DMS153 (cell line): Measurements from ENCODE around the gene CCDC86.
A peak's percentile ranks its signal among the peaks of the same experiment; 100 is the strongest.

Source experiments
- DNase-seq: peaks from one replicate; lab custom pipeline; 2025; lab: John Stamatoyannopoulos, UW

The CCDC86 gene

DNA sequence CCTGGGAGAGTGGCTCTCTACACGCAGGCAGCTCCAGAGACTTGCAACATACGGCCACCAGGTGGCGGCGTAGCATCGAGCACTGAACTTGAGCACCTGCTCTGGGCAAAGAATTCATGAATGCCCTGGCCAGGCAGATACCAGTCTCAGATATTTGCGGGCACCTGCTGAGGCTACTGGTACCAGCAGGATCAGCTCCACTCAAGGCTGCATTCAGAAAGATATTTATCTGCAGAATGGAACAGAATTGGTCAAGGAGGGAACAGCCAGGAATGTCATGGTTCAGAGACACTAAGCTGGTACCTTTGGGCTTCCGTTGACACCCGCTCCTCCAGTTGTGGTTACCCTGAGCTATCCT, 10.8 kb upstream of the CCDC86 start:
- DNase-seq: peak; percentile 78

DNA sequence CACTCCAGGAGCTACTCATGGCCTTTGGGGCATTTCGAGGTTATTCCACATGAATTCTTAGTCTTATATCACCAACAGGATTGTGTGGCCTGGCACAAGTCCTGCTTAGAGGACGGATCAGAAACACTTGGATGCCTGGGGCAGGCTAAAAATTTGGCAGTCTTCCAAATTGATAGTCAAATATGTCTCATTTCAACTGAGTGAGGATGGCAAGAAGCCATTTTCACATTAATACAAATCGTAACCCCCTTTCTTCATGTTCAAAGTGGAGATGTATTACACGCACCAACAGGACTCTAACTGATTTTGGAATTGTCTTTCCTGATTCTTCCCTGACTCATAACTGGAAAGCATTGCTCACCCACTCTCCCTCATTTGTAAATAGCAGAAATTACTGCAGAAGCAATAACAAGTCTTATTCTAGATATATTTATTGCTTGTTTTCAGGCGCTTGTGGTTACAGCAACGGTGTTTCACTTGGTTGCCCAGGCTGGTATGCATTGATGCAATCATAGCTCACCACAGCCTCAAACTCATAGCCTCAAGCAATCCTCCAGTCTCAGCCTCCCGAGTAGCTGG, 10.3 kb upstream of the CCDC86 start:
- no peak for DNase-seq

DNA sequence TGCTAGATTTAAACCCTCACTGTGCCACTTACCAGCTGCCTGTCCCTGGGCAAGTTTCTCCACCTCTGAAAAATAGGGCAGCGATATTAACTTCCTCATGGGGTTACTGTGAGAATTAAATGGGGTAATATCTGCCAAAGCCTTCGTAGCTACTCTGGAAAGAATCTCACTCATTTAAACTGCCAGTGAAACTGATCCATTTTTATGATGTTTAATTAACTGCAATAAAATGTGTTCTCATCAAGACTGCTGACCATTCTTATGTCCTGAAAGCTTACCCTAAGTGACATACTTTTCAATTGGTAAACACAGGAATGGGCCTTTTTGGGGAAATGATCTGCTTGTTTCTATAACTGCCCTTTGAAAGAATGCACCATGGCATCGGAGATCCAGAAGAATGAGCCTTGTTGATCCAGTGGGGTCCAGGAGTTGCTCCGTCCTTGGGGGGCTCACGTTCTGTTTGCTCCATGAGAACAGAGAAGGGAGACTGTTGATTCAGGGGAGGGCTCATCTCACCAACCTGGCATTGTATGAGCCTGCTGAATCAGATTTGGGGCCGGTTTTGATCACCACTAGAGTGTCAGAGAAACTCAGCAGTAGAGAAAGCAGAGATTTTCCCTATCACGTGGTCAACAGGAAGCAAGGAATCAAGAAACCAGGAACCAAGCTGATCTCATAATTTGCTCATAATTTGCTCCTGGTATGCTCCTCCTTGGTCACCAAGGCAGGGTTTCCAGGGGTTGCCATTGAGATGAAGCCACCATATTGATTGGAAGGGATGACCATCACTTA, 7.0 kb upstream of the CCDC86 start:
- DNase-seq: no peak

DNA sequence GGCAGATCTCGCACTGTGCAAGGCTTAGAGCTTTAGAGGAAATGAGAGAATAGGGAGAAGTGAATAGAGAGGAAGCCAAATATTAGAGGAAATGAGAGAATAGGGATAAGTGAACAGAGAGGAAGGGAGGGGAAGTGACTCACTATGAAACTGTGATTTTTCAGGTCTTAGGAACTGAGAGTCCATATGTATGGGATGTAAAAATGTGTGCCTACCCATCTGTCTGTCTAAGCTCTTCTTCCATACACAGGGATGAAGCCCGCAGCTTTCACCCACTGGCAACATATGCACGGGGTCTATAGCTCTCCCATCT, 6.4 kb upstream of the CCDC86 start:
- DNase-seq: no peak

DNA sequence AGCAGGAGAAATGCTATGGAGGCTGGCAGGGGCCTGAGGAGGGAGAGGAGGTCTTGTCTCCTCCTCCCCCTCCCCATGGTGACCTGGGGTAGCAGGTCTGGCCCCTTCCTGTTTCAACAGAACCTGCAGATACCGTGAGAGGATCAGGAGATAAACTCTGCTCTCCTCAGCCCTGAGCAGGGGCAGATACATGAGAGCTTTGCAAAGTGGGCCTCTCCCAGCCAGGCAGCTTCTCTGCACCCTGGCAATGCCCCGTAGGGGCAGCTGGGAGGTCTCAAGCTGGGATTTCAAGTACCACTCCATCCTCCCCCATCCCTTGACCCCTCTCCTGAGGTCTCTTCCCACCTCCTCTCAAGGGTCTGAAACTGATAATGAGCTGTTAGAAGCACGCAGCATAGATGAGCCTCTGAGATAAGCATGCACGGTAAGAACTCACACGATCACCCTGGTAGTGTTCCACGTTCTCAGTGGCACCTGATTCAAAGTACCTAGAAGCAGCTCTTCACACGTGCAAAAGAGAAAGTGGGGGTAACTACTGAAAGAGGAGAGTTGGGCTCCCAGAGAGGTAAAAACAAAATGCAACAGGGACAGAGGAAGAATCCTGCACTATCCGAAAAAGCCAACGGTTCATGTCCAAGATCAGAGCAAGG, 4.9 kb upstream of the CCDC86 start:
- no peak for DNase-seq

DNA sequence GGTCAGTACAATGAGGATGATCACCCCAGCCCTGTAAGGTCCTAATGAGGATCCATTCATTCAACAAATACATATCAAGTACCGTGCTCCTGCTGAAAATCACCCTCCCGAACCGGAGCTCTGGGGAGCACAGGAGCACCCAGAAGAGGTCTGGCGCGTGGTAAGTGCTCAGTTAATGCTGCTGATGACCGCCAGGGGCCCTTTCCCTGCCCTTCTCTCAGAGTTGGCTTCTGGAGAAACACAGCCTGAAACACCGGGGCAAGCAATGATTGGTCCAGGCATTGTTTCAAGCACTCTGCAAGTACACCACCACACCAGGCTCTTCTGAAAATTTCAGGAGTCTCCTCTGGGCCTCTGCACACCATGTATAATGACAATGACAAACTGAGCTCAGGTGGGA, 3.8 kb upstream of the CCDC86 start:
- DNase-seq: no peak

DNA sequence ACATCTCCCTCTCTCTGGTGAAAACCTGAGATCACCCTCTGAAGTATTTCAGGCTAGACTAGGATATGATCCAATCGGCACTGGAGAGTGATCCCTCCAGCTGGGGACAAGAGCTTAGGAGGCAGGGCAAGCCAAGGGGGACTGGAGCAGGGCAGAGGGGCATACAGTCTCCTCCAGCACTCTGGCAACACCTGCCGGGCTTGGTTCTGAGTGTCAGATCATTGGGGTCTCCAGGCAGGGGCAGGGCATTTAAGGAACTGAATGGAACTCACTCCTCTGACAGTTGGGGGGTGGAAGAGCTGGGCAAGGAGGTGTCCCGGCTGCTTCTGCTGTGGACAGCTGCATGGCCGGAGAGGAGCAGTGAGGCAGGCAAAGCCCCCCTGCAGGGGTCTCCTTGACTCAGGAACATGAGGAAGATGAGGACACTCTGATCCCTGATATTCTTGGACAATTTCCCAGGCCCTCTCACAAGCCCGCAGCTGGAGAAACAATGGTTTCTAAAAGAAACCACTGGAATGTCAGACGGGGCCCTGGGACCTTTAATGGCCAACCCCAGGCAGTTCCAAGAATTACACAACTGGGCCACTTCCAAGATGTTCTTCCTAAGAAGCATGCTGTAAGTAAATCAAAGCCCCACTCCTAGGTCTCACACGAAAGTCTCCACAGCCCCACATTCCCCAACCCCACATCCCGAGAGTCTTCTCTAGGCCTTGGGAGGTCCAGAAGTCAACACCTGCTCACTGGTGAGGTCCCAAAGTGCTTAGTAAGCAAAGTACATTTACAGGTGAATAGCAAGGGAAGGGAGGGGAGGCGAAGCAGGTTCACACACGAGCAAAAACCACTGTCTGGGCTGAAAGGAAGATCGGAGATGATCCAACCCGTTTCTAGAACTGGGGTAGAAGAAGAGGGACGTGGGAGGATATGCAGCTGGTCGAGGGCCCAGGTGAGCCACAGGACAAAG, 1.2 kb upstream of the CCDC86 start:
- DNase-seq: no peak

DNA sequence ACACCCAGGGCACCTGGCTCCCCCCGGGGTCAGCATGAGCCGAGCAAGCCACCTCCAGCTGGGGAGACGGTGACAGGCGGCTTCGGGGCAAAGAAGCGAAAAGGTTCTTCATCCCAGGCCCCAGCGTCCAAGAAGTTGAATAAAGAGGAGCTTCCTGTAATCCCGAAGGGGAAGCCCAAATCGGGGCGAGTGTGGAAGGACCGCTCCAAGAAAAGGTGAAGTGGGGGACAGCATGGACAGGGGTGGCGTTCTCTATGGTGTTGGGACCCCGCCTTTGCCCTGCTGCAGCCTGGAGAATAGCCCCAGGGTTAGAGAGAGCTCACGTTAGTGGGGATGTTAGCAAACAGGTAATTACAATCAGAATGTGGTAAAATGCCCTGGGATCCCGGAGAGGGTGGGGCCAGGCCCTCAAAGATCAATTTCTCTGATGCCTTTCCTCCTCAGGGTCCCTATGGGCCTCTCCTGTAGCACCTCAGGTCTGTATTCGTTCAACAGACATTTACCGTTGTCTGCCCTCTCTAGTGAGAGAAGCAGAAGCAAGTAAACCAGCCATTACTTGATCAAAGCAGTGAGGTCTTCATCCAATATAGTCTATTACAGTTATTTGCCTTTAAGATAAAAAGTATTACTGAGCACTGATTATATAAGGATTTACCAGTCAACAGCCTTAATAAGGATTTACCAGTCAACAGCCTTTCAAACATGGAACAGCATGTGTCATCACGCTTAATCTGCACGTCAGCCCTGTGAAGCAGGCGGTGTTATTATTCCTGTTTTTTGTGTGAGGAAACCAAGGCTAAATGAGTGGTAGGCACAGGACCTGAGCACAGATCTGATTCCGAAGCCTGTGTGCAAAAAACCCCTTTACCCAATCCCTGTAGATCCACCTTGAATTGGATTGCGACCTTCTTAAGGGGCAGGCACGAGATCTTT, 1.0 kb downstream of the CCDC86 start:
- DNase-seq: no peak

DNA sequence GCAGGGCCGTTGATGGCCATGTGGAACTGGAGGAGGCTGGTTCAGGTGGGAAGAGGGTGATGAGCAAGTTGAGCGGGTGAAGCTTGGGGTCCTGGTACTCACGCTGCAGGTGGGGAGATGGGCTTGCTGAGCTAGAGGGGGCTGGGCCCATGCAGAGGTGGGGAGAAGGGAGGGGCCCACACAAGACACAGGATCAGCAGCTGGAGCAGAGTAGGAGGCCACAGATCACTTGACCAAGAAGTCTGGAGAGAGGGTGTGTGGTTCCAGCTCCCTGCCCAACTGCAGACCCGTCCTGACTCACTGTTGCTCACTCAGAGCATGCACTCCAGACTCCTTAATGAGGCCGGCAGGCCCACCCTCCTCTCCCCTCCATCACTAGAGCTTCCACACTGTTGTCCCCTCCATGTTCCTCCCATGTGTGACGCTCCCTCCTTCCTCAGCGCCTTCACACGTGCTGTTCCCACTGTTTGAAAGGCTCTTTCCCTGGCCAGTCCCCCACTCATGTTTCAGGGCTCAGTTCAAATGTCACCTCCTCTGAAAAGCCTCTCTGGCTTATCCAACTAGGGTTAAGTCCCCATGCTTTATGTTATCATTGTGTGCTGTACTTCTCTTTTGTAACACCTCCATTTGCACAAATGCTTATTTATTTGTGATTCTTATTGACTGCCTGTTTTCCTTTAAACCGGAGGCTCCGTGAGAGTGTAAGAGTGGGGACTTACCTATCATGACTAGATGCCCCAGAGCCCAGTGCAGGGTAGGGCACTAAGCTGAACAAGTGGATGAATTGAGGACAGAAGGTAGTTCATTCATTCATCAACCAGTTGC, 2.3 kb downstream of the CCDC86 start:
- DNase-seq: no peak

DNA sequence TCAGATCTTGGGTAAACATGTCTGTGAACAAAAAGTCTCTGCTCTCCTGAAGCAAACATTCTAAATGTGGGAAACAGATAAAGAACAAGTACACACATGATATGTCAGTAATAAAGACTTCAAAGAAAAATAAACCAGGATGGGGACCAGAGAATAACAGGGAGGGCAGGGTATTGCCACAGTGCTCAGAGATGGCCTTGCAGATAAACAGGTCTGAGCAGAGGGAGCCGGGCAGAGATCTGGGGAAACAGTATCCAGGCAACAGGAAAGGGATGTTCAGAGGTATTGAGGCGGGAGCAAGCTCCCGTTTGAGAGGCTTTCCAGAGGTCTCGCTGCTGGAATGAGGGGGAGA, 2.9 kb downstream of the CCDC86 start:
- DNase-seq: no peak

DNA sequence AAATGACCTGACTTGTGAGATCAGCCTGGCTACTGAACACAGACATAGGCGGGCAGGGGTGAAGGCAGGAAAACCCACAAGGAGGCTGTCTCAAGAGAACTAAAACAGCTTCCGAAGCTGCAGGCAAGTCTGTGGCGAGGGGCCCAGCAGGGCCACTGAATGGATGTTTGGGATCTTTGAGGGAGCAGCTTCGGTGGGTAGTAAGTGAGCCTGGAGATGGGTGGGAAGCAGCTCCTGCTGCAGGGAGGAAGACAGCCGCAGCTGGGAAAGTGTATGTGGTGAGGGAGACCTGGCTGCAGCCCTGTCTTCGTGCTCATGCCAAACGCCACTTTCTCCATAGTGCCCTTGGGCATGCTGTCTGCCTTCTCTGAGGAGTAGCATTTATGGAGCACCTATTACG, 3.4 kb downstream of the CCDC86 start:
- DNase-seq: no peak

DNA sequence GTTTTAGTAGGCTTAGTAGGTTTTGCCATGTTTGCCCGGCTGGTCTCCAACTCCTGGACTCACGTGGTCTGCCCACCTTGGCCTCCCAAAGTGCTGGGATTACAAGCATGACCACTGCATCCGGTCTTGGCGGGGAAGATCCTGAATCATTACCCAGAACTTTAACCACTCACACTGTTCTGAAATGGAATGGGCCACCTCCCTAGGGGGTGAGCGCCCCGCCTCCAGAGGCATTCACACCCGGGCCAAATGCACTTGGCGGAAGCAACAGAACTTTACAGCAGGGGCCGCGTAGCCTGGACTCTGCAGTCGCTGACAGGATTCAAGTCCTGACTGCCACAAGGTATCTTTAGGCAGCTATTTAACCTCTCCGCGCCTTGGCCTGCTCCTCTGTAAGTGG, 5.4 kb downstream of the CCDC86 start:
- DNase-seq: no peak

DNA sequence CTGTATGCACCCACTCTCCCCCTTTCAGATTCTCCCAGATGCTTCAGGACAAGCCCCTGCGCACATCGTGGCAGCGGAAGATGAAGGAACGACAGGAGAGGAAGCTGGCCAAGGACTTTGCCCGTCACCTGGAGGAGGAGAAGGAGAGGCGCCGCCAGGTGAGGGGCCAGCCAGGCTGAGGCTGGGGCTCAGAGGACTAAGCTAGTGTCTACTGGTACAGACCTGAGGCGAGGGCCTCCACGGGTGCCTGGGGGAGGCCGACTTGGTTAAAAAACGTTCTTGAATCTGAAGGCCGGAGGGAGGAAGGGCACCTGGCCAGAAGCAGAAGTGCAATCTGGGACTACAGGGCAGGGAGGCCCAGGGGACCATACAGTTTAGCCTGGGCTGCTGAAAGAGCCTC, 6.0 kb downstream of the CCDC86 start:
- DNase-seq: no peak

DNA sequence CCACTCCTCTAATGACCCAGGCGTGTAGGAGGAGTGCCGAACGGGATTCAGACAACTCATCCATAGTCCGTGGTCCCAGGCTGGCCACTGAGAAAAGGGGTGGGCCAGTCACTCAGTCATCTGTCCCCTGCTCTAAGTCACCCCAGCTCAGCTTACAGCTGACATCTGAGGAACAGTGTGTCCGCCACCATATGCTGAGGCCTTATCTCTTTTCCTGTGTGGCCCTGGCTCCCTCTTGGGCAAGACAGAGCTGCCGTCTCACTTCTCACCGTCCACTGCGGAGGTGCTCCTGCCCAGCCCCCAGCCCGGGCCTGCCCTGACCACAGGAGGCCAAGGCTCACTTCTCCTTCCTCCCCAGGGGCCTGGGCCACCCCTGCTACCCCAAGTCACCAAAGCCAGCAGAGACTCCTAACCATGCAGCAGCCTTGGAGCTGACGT, 6.8 kb downstream of the CCDC86 start:
- DNase-seq: no peak

DNA sequence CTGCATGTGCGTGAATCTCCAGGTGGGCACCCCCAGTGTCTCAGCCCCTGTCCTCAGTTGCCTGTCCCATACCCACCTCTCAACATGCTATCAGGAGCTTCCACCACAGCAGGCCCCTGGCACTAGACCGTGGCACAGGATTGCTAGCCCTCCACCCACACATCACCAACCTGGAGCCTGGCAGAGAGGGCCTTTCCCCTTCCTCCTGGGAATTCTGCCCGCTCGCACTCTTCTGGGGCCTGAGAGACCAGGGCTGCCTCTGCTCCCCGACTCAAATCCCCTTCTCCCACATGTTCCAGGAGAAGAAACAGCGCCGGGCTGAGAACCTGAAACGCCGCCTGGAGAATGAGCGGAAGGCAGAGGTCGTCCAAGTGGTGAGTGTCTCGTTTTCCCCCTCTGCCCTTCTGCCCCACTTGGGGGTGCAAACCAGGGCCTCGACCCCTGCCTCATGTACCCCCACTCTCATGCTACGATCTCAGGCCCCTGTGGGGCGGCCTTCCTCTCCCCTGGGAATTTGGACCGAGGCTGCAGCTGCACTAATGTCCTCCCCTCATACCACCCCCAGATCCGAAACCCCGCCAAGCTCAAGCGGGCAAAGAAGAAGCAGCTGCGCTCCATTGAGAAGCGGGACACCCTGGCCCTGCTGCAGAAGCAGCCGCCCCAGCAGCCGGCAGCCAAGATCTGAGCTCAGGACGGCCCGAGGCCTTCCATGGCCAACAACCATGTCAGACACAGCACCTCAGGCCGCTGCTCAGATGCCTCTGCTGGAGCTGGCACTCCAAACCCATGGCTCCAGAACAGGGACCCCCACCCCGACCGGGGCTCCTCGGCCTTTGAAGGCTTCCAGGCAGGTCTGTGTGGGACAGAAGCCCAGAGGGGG, 8.0 kb downstream of the CCDC86 start:
- no peak for DNase-seq

DNA sequence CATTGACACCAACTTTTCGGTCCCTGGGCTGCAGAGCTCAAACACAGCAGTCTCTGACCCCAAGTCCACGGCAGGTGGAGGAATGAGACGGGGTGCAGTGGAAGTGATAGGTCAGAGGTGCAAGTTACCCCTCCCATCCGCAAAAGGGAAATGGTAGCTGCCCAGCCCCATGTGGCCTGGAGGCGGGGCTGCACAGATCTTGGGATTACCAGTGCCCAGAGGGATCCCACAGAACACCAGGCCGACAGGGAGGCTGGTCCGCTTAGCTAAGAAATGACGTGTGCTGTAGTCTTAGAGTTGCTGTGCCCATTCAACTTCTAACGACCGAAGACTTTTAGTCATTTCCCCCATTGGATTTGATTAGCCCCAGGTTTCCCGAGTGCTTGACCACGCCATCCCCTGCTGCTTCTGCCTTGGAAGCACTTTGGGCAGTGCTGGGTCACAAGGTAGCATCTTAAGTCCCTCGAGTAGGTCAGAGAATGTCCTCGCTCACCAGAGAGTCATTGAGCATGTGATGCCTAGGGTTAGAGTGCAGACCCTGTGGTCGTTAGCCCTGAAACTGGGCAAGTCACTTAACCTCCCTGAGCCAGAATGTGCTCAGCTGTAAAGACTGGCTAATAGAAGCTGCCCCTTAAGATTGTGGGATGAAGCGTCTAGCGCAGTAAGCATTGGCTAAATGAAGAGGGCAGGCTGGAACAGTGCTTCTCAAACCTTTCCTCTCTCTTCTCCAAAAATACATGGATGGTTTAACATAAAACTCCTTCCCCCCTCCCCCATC, 9.6 kb downstream of the CCDC86 start:
- no peak for DNase-seq

DNA sequence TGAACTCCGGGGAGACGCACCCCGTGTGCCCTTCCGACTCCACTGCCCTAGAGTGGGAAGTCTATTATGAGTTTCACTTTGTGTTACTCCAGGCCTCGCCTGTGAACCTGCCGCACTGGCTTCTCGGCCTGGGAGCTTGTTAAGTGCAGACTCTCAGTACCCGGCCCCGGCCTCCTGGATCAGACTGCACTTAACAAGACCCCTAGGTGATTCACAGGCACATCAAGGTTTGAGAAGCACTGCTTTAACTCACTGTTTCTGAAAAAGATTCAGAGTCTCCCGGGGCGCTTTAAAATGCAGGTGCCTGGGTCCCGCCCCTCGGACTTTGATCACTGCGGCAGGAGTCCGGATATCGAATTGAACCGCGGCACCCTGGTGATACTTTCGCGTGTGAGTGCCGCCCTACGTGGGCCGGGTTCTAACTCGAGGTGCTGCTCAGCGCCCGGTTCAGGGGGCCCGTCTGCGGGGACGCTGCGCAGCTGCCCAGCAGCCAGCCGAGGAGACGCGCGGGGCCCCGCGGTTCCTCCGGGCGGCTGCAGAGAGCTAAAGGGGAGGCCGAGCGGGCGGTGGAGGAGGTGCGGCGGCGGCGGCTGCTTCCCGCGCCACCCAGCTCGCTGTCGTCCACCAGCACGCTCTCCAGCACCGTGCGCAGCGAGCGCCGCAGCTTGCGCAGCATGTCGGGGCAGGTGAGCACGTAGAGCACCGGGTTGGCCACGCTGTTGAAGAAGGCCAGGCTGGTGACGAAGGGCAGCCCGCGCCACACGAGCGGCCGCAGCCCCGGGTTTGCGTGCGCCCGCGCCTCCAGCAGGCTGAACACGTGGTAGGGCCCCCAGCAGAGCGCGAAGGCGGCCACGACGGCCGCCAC, 10.4 kb downstream of the CCDC86 start:
- DNase-seq: no peak
